GM12892 (cell line): Measurements from ENCODE around the gene ZNF519.
"Not testable (repeated sequence)": the region's sequence is repeated elsewhere in the genome, so short reads cannot be mapped to it uniquely, and the experiment has no call there.

Experiments used
- POLR2A ChIP-seq: IDR thresholded peaks from 2 replicates; pipeline ENCODE4 v1.6.1; 2011; ENCODE audit warnings: low read depth, low read length, control low read depth
- POLR2AphosphoS5 ChIP-seq: IDR thresholded peaks from 2 replicates; pipeline ENCODE4 v1.6.1; 2011; ENCODE audit warnings: low read depth, low read length, control low read depth

GRCh38 chr18:14151564-14152113, 19.4 kb upstream of the ZNF519 start:
- TF ChIP-seq POLR2A, POLR2AphosphoS5: not testable (repeated sequence)
